Measurements from ENCODE around the gene C14orf39. TPM values are rescaled to one million over a fixed set of nuclear protein-coding genes. Genes with fewer than 3 reads are reported as not detected.

Gene C14orf39
- total and polyA plus RNA-seq, 2 of the 8 experiments (the other 6 are each of a cell fraction or from before 2014, with no cell fraction given): 0.18 to 1.2 TPM

- WGBS, 2 experiments (ENCODE audit: extremely low coverage in 1 of 2, insufficient coverage in 1 of 2, insufficient read length in 1 of 2, insufficient replicate concordance in 2 of 2, low coverage in 1 of 2, low lambda C conversion rate in 2 of 2, missing lambda C conversion rate in 1 of 2): 80% methylated on average over 3 of the region's 3 CpGs; no CpG with 5 or more reads in 1 of the 2 experiments
These were observed 4.4 kb upstream of the C14orf39 start for GRCh38 chr14:60490270-60490669.

More at GRCh38 chr14:60490270-60490669, 4.4 kb upstream of the C14orf39 start:
- H4K8ac ChIP-seq (ENCODE audit: extremely low read depth, insufficient read depth, low read length): no peak overlapping the region
- H3K79me1 ChIP-seq (ENCODE audit: low read depth, low read length): no peaks in the 10 kb centered on the region
- no peak overlapping the region for H3K14ac ChIP-seq (ENCODE audit: insufficient read length)
- H3K4me2 ChIP-seq (ENCODE audit: insufficient read depth in 1 of 2, low read depth in 2 of 2, low read length in 2 of 2): no peak overlapping the region
- H3K4me3 ChIP-seq (ENCODE audit: extremely low read depth in 1 of 4, insufficient read depth in 2 of 4, low read depth in 3 of 4, low read length in 4 of 4): no peak overlapping the region
- FAIRE-seq: no peak
- H2BK20ac ChIP-seq (ENCODE audit: low read length): no peak overlapping the region
- ChIA-PET CTCF (ENCODE audit: partially characterized antibody) (interaction anchor here (3.0 to 4.2 kb wide), 2 partner anchors 140 to 158 kb away, joined by 11 to 14 read pairs; no protein-coding TSS in a partner anchor), POLR2A (ENCODE audit: partially characterized antibody) (no interaction called here)
- H4K5ac ChIP-seq (ENCODE audit: insufficient read length, low read depth, low read length): no peak overlapping the region
- H2BK12ac ChIP-seq (ENCODE audit: low read depth, low read length): no peak overlapping the region
- H2BK15ac ChIP-seq (ENCODE audit: low read length): no peak overlapping the region
- H3K23ac ChIP-seq (ENCODE audit: insufficient read length): no peak overlapping the region
- H3K9me3 ChIP-seq (ENCODE audit: insufficient read depth in 2 of 2, low read depth in 1 of 2, low read length in 1 of 2): no peaks in the 10 kb centered on the region
- no peaks in the 10 kb centered on the region for H3K4me1 ChIP-seq (replicated peaks in 1 of 4; ENCODE audit: control insufficient read depth in 3 of 4, insufficient read depth in 4 of 4, low read length in 3 of 4)
- H4K91ac ChIP-seq (replicated peaks; ENCODE audit: insufficient read length, low read length): no peak overlapping the region
- H2BK5ac ChIP-seq (ENCODE audit: low read depth, low read length): no peak overlapping the region
- no peaks in the 10 kb centered on the region for H3K79me2 ChIP-seq (ENCODE audit: control insufficient read depth in 1 of 2, insufficient read depth in 2 of 2, low read length in 2 of 2)
- H2AFZ ChIP-seq (ENCODE audit: low read length): no peak overlapping the region
- TF ChIP-seq EGR1 (IDR thresholded peaks at IDR 0.05; ENCODE audit: borderline replicate concordance, low read depth, low read length): no peak
- no peak for TF ChIP-seq MAFK (IDR thresholded peaks at IDR 0.05; ENCODE audit: low read depth, low read length)
- TF ChIP-seq KDM1A (IDR thresholded peaks at IDR 0.05; ENCODE audit: borderline replicate concordance, low read length): no peak
- TF ChIP-seq BCL11A (IDR thresholded peaks at IDR 0.05; ENCODE audit: low read depth in 2 of 2, low read length in 2 of 2): no peak
- no peak for TF ChIP-seq TAF7 (optimal IDR thresholded peaks at IDR 0.05; ENCODE audit: borderline replicate concordance, low read depth, low read length)
- TF ChIP-seq JUN (IDR thresholded peaks at IDR 0.05; ENCODE audit: low read depth, low read length): no peak
- no peak for TF ChIP-seq CEBPB (IDR thresholded peaks at IDR 0.05; ENCODE audit: low read depth, low read length)
- H3K27ac ChIP-seq (ENCODE audit: low read depth, low read length): no peak overlapping the region
- peaks cover 1% of the 10 kb centered on the region for H3K23me2 ChIP-seq (ENCODE audit: low read depth, low read length)
- no peaks in the 10 kb centered on the region for H4K20me1 ChIP-seq (replicated peaks in 1 of 2; ENCODE audit: control insufficient read depth in 1 of 2, insufficient read depth in 2 of 2, low read length in 2 of 2)
- H3K36me3 ChIP-seq (ENCODE audit: control insufficient read depth in 2 of 4, insufficient read depth in 4 of 4, low read length in 3 of 4): no peaks in the 10 kb centered on the region
- H3K9ac ChIP-seq (replicated peaks in 1 of 4; ENCODE audit: extremely low read depth in 1 of 4, low read depth in 3 of 4, low read length in 3 of 4): peak overlapping the region in 1 of 4 experiments; percentile 34; a peak in 1 of 7 replicates
- no peak overlapping the region for H2AK5ac ChIP-seq (ENCODE audit: low read depth, low read length)
- DNase-seq (ENCODE audit: low read depth in 1 of 2, low spot score in 2 of 2): no peak
- H3K18ac ChIP-seq (ENCODE audit: extremely low read depth, low read length): no peak overlapping the region
- H2BK120ac ChIP-seq (replicated peaks; ENCODE audit: low read depth, low read length): no peak overlapping the region
- no peak overlapping the region for H3K4ac ChIP-seq (replicated peaks; ENCODE audit: insufficient read length, low read depth, low read length)
- H3K56ac ChIP-seq (replicated peaks; ENCODE audit: insufficient read length, low read depth, low read length): no peak overlapping the region
- peaks cover 0 to 21% (median 11%) of the 10 kb centered on the region in 4 experiments; a peak in 6 of 7 replicates for H3K27me3 ChIP-seq (replicated peaks in 1 of 4; ENCODE audit: control insufficient read depth in 3 of 4, extremely low read depth in 1 of 4, insufficient read depth in 3 of 4, low read length in 3 of 4)

All from H1 (cell line).